ENCODE measurements around the gene PDE5A.

DNA sequence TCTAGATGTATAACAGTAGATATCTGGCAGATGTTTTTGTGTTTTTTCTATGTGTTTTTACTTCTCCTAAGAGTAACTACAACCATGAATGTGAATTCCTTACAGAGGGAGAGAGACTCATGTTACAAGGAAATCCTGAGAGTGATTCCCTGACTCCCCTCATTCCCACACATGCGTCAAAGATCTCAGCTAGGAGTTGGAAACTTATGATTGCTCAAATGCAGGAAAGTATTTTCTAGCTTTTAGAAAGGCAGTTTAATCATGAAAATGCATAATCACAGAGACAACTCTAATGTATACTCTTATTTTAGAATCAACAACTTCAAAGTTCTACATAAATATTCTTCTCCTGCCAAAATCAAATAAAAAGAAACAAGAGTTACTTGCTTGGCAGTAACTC, 121.8 kb downstream of the PDE5A start:
- TF ChIP-seq TAF1 (IDR thresholded peaks at IDR 0.05; ENCODE audit: low read depth) (no peak), POLR2AphosphoS5 (IDR thresholded peaks at IDR 0.05) (no peak), CTCF (IDR thresholded peaks at IDR 0.05; ENCODE audit: poor library complexity, severe bottlenecking) (no peak), REST (IDR thresholded peaks at IDR 0.05; ENCODE audit: borderline replicate concordance) (no peak), MXI1 (conservative IDR thresholded peaks at IDR 0.05; ENCODE audit: poor library complexity, severe bottlenecking) (no peak), EZH2 (IDR thresholded peaks at IDR 0.05; ENCODE audit: borderline replicate concordance, insufficient read depth, low read length, poor library complexity, severe bottlenecking) (no peak), RAD21 (conservative IDR thresholded peaks at IDR 0.05) (no peak), SMC3 (conservative IDR thresholded peaks at IDR 0.05; ENCODE audit: poor library complexity) (no peak), EP300 (conservative IDR thresholded peaks at IDR 0.05; ENCODE audit: poor library complexity, severe bottlenecking) (no peak)
